Measurements from ENCODE around the gene PZP. TPM values are rescaled to one million over a fixed set of nuclear protein-coding genes. Genes with fewer than 3 reads are reported as not detected.
"Not testable (repeated sequence)": the region's sequence is repeated elsewhere in the genome, so short reads cannot be mapped to it uniquely, and the experiment has no call there.

PZP gene
- total RNA-seq, 1 experiment from 2014 or later = not detected

DNA sequence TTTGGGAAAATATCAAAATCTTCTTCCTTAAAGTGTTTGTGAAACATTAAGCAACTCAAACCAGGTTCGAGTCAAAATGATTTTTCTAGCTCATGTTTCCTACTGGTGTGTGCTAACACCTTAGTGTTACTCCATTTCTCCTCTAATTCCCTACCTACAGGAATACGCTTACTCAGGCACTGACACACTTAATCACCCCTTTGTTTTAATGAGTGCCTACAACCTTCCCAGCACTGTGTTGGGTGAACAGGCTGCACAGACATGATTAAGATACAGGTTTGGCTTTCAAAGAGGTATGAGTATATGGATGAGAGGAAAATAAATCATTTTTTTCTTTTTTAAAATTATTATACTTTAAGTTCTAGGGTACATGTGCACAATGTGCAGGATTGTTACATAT is 15.6 kb upstream of the PZP start:
- Histone ChIP-seq H3K27ac (ENCODE audit: low read length) (no peak overlapping the region), H3K4me2 (ENCODE audit: low read depth, low read length, poor library complexity, severe bottlenecking) (no peak overlapping the region), H3K9me2 (replicated peaks; ENCODE audit: insufficient read depth, low read length) (no peaks in the 10 kb centered on the region), H3K4me3 (ENCODE audit: low read length) (no peak overlapping the region), H3K27me3 (ENCODE audit: low read length) (no peaks in the 10 kb centered on the region), H3K36me3 (ENCODE audit: insufficient read depth, low read length) (no peaks in the 10 kb centered on the region), H2AFZ (ENCODE audit: low read length) (no peak overlapping the region), H3K4me1 (ENCODE audit: low read length) (no peaks in the 10 kb centered on the region), H3K9me3 (ENCODE audit: low read length) (no peaks in the 10 kb centered on the region), H3K9ac (ENCODE audit: low read length) (no peak overlapping the region), H3K79me2 (ENCODE audit: low read length) (no peaks in the 10 kb centered on the region), H4K20me1 (ENCODE audit: insufficient read depth, low read depth, low read length) (no peaks in the 10 kb centered on the region)
- DNase-seq = no peak

DNA sequence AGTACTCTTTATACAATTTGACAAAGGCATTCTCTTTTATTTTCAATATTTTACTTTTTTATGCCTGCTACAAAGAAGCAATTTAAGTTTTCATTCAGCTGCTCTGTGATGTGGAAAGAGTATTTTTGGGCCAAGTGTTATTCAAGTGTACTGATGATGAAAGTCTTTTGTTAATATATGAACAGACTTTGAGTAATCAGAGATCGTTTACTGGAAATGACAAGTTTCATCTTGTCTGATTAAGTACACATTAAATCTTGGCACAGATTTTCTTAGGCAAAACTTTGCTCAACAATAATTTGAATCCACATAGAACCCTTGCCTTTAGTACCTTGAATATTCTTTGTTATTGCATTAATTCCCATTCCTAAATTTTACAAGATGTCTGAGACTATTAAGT is 13.3 kb upstream of the PZP start:
- Histone ChIP-seq H3K9me3 (ENCODE audit: low read length) (no peaks in the 10 kb centered on the region), H4K20me1 (ENCODE audit: insufficient read depth, low read depth, low read length) (no peaks in the 10 kb centered on the region), H3K4me1 (ENCODE audit: low read length) (no peaks in the 10 kb centered on the region), H3K9ac (ENCODE audit: low read length) (no peak overlapping the region), H3K79me2 (ENCODE audit: low read length) (no peaks in the 10 kb centered on the region), H3K9me2 (replicated peaks; ENCODE audit: insufficient read depth, low read length) (no peaks in the 10 kb centered on the region), H3K4me3 (ENCODE audit: low read length) (no peak overlapping the region), H3K36me3 (ENCODE audit: insufficient read depth, low read length) (no peaks in the 10 kb centered on the region), H3K4me2 (ENCODE audit: low read depth, low read length, poor library complexity, severe bottlenecking) (no peak overlapping the region), H2AFZ (ENCODE audit: low read length) (no peak overlapping the region), H3K27ac (ENCODE audit: low read length) (no peak overlapping the region), H3K27me3 (ENCODE audit: low read length) (no peaks in the 10 kb centered on the region)
- DNase-seq = no peak

DNA sequence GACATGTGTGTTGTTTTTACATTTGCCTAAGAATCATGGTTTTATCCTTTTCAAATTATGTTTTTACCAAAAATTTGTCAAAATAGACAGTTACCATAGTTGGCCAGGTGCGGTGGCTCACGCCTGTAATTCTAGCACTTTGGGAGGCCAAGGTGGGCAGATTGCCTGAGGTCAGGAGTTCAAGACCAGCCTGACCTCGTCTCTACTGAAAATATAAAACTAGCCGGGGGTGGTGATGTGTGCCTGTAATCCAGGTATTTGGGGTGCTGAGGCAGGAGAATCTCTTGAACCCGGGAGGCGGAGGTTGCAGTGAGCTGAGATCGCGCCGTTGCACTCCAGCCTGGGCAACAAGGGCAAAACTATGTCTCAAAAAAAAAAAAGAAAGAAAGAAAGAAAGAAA is 12.8 kb upstream of the PZP start:
- not testable (repeated sequence) for H3K9ac ChIP-seq (ENCODE audit: low read length); H3K9me3 ChIP-seq (ENCODE audit: low read length); H3K4me3 ChIP-seq (ENCODE audit: low read length); H2AFZ ChIP-seq (ENCODE audit: low read length); H3K27ac ChIP-seq (ENCODE audit: low read length); H3K9me2 ChIP-seq (replicated peaks; ENCODE audit: insufficient read depth, low read length); H4K20me1 ChIP-seq (ENCODE audit: insufficient read depth, low read depth, low read length); DNase-seq; H3K79me2 ChIP-seq (ENCODE audit: low read length); H3K4me2 ChIP-seq (ENCODE audit: low read depth, low read length, poor library complexity, severe bottlenecking); H3K27me3 ChIP-seq (ENCODE audit: low read length); H3K36me3 ChIP-seq (ENCODE audit: insufficient read depth, low read length); H3K4me1 ChIP-seq (ENCODE audit: low read length)

DNA sequence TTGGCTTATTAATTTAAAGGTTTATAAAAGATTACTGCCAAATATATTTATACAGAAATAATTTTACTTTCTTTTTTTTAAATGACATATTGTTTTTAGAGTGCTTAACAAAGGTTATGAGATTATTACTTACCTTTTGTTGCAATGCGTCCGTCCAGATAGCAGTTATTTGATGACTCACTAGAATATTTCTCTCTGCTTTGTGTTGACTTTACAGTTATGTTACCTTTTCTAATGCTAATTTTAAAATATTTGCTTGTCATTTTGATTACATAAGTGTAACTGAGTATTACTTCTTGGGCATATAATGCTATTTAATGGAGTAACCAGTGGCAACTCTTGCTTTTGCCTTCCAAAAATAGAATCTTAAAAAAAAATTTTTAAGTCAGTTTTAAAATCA is 6.3 kb upstream of the PZP start:
- Histone ChIP-seq H3K79me2 (ENCODE audit: low read length) (no peaks in the 10 kb centered on the region), H3K4me2 (ENCODE audit: low read depth, low read length, poor library complexity, severe bottlenecking) (no peak overlapping the region), H4K20me1 (ENCODE audit: insufficient read depth, low read depth, low read length) (no peaks in the 10 kb centered on the region), H3K9me2 (replicated peaks; ENCODE audit: insufficient read depth, low read length) (no peaks in the 10 kb centered on the region), H3K27ac (ENCODE audit: low read length) (no peak overlapping the region), H2AFZ (ENCODE audit: low read length) (no peak overlapping the region), H3K9ac (ENCODE audit: low read length) (no peak overlapping the region), H3K27me3 (ENCODE audit: low read length) (no peaks in the 10 kb centered on the region), H3K36me3 (ENCODE audit: insufficient read depth, low read length) (no peaks in the 10 kb centered on the region), H3K4me3 (ENCODE audit: low read length) (no peak overlapping the region), H3K4me1 (ENCODE audit: low read length) (no peaks in the 10 kb centered on the region), H3K9me3 (ENCODE audit: low read length) (no peaks in the 10 kb centered on the region)
- no peak for DNase-seq

DNA sequence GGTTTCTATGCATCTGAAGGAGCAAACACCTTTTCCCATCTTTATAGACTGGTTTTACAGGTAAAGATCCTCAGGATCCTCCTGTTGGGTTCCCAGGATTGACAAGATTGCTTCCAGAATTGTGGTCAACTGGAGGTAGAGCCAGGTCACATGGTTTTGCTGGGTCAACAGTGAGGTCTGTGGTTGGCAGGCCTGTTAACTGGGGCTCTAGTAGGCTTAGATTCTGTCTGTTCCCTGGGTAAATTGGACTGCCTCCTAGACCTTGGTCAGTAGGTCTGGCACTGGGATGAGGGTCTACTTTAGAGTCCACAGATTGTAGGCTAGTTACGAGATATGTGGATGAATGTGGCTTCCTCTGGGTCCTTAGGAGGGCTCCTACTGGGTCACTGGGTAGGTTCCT is 3.5 kb upstream of the PZP start:
- no peaks in the 10 kb centered on the region for H3K9me3 ChIP-seq (ENCODE audit: low read length)
- no peaks in the 10 kb centered on the region for H3K9me2 ChIP-seq (replicated peaks; ENCODE audit: insufficient read depth, low read length)
- H3K4me3 ChIP-seq (ENCODE audit: low read length) = no peak overlapping the region
- no peak overlapping the region for H2AFZ ChIP-seq (ENCODE audit: low read length)
- no peak for DNase-seq
- no peaks in the 10 kb centered on the region for H3K36me3 ChIP-seq (ENCODE audit: insufficient read depth, low read length)
- H3K4me1 ChIP-seq (ENCODE audit: low read length) = no peaks in the 10 kb centered on the region
- H3K79me2 ChIP-seq (ENCODE audit: low read length) = no peaks in the 10 kb centered on the region
- H3K4me2 ChIP-seq (ENCODE audit: low read depth, low read length, poor library complexity, severe bottlenecking) = no peak overlapping the region
- H3K9ac ChIP-seq (ENCODE audit: low read length) = no peak overlapping the region
- H4K20me1 ChIP-seq (ENCODE audit: insufficient read depth, low read depth, low read length) = no peaks in the 10 kb centered on the region
- no peak overlapping the region for H3K27ac ChIP-seq (ENCODE audit: low read length)
- H3K27me3 ChIP-seq (ENCODE audit: low read length) = no peaks in the 10 kb centered on the region

DNA sequence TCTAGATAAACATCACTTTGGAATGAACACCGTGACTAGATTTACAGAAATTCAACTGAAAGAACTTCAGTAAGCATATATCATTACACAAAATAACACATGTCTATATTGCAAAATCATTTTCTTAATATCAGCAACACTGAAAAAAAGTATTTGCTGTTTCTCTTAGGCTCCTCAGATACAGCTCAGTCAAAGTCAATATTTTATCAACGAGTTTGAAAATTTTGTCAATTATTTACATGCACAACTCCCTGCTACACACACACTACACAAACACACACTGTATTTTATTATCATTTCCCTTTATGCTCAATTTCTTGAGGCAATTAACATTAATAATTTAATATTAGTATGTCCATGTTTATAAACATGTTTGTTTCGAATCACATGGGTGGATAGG is 3.8 kb downstream of the PZP start:
- Histone ChIP-seq H3K79me2 (ENCODE audit: low read length) (no peaks in the 10 kb centered on the region), H2AFZ (ENCODE audit: low read length) (no peak overlapping the region), H3K4me3 (ENCODE audit: low read length) (no peak overlapping the region), H3K4me1 (ENCODE audit: low read length) (no peaks in the 10 kb centered on the region), H3K9ac (ENCODE audit: low read length) (no peak overlapping the region), H3K9me2 (replicated peaks; ENCODE audit: insufficient read depth, low read length) (no peaks in the 10 kb centered on the region), H3K27me3 (ENCODE audit: low read length) (no peaks in the 10 kb centered on the region), H3K27ac (ENCODE audit: low read length) (no peak overlapping the region), H3K9me3 (ENCODE audit: low read length) (no peaks in the 10 kb centered on the region), H3K36me3 (ENCODE audit: insufficient read depth, low read length) (no peaks in the 10 kb centered on the region), H3K4me2 (ENCODE audit: low read depth, low read length, poor library complexity, severe bottlenecking) (no peak overlapping the region), H4K20me1 (ENCODE audit: insufficient read depth, low read depth, low read length) (no peaks in the 10 kb centered on the region)
- DNase-seq = no peak

DNA sequence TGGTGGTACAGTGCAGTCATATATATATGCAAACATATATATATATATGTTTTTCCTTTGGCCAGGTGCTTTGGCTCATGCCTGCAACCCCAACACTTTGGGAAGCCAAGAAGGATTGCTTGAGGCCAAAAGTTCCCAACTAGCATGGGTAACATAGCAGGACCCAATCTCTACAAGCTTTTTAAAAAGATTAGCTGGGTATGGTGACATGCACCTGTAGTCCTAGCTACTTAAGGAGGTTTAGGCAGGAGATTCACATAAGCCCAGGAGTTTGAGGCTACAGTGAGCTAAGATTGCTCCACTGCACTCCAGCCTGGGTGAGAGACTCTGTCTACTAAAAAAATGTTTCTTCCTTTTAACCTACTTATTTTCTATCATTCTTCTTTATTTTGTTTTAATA is 10.2 kb downstream of the PZP start:
- H3K4me1 ChIP-seq (ENCODE audit: low read length) = no peaks in the 10 kb centered on the region
- no peak overlapping the region for H3K4me2 ChIP-seq (ENCODE audit: low read depth, low read length, poor library complexity, severe bottlenecking)
- no peaks in the 10 kb centered on the region for H3K27me3 ChIP-seq (ENCODE audit: low read length)
- DNase-seq = no peak
- H2AFZ ChIP-seq (ENCODE audit: low read length) = no peak overlapping the region
- no peaks in the 10 kb centered on the region for H3K9me3 ChIP-seq (ENCODE audit: low read length)
- H3K9me2 ChIP-seq (replicated peaks; ENCODE audit: insufficient read depth, low read length) = no peaks in the 10 kb centered on the region
- H3K36me3 ChIP-seq (ENCODE audit: insufficient read depth, low read length) = no peaks in the 10 kb centered on the region
- H4K20me1 ChIP-seq (ENCODE audit: insufficient read depth, low read depth, low read length) = no peaks in the 10 kb centered on the region
- H3K27ac ChIP-seq (ENCODE audit: low read length) = no peak overlapping the region
- no peak overlapping the region for H3K9ac ChIP-seq (ENCODE audit: low read length)
- no peaks in the 10 kb centered on the region for H3K79me2 ChIP-seq (ENCODE audit: low read length)
- H3K4me3 ChIP-seq (ENCODE audit: low read length) = no peak overlapping the region

DNA sequence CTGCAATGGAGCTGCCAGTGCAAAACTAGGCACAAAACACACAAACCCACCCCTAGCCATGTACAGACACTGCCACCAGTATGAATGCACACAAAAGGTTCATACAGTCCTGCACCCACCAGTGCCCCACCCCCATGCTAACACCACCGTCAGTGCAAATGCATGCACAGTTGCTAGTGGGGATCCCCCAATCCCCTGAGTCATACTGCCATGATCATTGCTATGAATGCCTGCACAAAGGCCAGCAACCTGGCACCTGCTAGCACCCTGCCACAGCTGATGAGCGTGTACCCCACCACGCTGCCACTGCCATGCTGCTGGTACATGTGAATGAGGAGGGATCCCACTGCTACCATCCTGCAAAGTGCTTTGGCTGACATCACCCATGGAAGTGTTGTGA is 23.9 kb downstream of the PZP start:
- no peaks in the 10 kb centered on the region for H3K9me2 ChIP-seq (replicated peaks; ENCODE audit: insufficient read depth, low read length)
- no peak for DNase-seq
- no peaks in the 10 kb centered on the region for H3K9me3 ChIP-seq (ENCODE audit: low read length)
- H3K27ac ChIP-seq (ENCODE audit: low read length) = no peak overlapping the region
- H4K20me1 ChIP-seq (ENCODE audit: insufficient read depth, low read depth, low read length) = no peaks in the 10 kb centered on the region
- H3K27me3 ChIP-seq (ENCODE audit: low read length) = no peaks in the 10 kb centered on the region; the same call in 1 of the 2 replicates
- H3K79me2 ChIP-seq (ENCODE audit: low read length) = no peaks in the 10 kb centered on the region
- no peaks in the 10 kb centered on the region for H3K4me1 ChIP-seq (ENCODE audit: low read length)
- H3K4me2 ChIP-seq (ENCODE audit: low read depth, low read length, poor library complexity, severe bottlenecking) = no peak overlapping the region
- no peaks in the 10 kb centered on the region for H3K36me3 ChIP-seq (ENCODE audit: insufficient read depth, low read length)
- H2AFZ ChIP-seq (ENCODE audit: low read length) = no peak overlapping the region
- no peak overlapping the region for H3K9ac ChIP-seq (ENCODE audit: low read length)
- H3K4me3 ChIP-seq (ENCODE audit: low read length) = no peak overlapping the region

DNA sequence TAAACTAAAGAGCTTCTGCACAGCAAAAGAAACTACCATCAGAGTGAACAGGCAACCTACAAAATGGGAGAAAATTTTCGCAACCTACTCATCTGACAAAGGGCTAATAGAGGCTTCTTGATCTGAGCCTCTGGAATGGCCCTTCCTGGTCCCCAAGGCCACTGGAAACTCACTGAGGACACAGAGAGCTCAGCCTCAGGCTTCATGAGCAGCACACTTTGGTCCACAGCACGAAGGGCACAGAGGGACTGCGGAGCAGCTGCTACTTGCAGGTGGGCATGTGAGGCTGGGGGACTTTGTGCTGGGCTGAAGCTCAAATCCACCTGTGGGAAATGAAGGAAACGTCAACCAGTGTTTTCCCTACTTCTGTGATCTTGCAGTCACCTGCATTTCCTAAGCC is 27.4 kb downstream of the PZP start:
- Histone ChIP-seq H3K9me2 (replicated peaks; ENCODE audit: insufficient read depth, low read length) (no peaks in the 10 kb centered on the region), H3K36me3 (ENCODE audit: insufficient read depth, low read length) (no peaks in the 10 kb centered on the region), H3K27ac (ENCODE audit: low read length) (no peak overlapping the region), H3K4me2 (ENCODE audit: low read depth, low read length, poor library complexity, severe bottlenecking) (no peak overlapping the region), H3K79me2 (ENCODE audit: low read length) (no peaks in the 10 kb centered on the region), H3K9ac (ENCODE audit: low read length) (no peak overlapping the region), H3K4me3 (ENCODE audit: low read length) (no peak overlapping the region), H3K27me3 (ENCODE audit: low read length) (no peaks in the 10 kb centered on the region; the same call in 1 of the 2 replicates), H2AFZ (ENCODE audit: low read length) (no peak overlapping the region), H4K20me1 (ENCODE audit: insufficient read depth, low read depth, low read length) (no peaks in the 10 kb centered on the region), H3K4me1 (ENCODE audit: low read length) (no peaks in the 10 kb centered on the region), H3K9me3 (ENCODE audit: low read length) (no peaks in the 10 kb centered on the region)
- DNase-seq = no peak
